ENCODE measurements around the gene CLDN18.
A peak's percentile ranks its signal among the peaks of the same experiment; 100 is the strongest.

CLDN18 gene

GRCh38 chr3:138009476-138010272 is at the start of gene CLDN18:
Gene CLDN18, plus strand, starts transcription at chr3:138010165. Its CDS starts 61 bp downstream, at chr3:138010226.
- peak; percentile 11 for DNase-seq (ENCODE audit: low read depth, low spot score)

- DNase-seq (ENCODE audit: low read depth, low spot score), result no peak
Observed at GRCh38 chr3:137962251-137962650, 47.7 kb upstream of the CLDN18 start.

GRCh38 chr3:137963463-137963862 is 46.5 kb upstream of the CLDN18 start:
- DNase-seq (ENCODE audit: low read depth, low spot score), result no peak

GRCh38 chr3:137970914-137971831 is 38.8 kb upstream of the CLDN18 start:
- peak; percentile 91 for DNase-seq (ENCODE audit: low read depth, low spot score)

GRCh38 chr3:137972396-137972795 is 37.6 kb upstream of the CLDN18 start:
- no peak for DNase-seq (ENCODE audit: low read depth, low spot score)

GRCh38 chr3:137978328-137978727 is 31.6 kb upstream of the CLDN18 start:
- no peak for DNase-seq (ENCODE audit: low read depth, low spot score)

GRCh38 chr3:137987723-137988122 is 22.2 kb upstream of the CLDN18 start:
- DNase-seq (ENCODE audit: low read depth, low spot score), result no peak

- no peak for DNase-seq (ENCODE audit: low read depth, low spot score)
Observed at GRCh38 chr3:137988152-137988551, 21.8 kb upstream of the CLDN18 start.

- no peak for DNase-seq (ENCODE audit: low read depth, low spot score)
Observed at GRCh38 chr3:137988982-137989381, 21.0 kb upstream of the CLDN18 start.

- DNase-seq (ENCODE audit: low read depth, low spot score), result no peak
Observed at GRCh38 chr3:137990427-137990826, 19.5 kb upstream of the CLDN18 start.

GRCh38 chr3:137992592-137992991 is 17.4 kb upstream of the CLDN18 start:
- DNase-seq (ENCODE audit: low read depth, low spot score), result no peak

GRCh38 chr3:137998121-137999042 is 11.6 kb upstream of the CLDN18 start:
- no peak for DNase-seq (ENCODE audit: low read depth, low spot score)

- DNase-seq (ENCODE audit: low read depth, low spot score), result no peak
Observed at GRCh38 chr3:138003069-138003468, 6.9 kb upstream of the CLDN18 start.

- no peak for DNase-seq (ENCODE audit: low read depth, low spot score)
Observed at GRCh38 chr3:138005627-138006026, 4.3 kb upstream of the CLDN18 start.

GRCh38 chr3:138007898-138008297 is 2.1 kb upstream of the CLDN18 start:
- no peak for DNase-seq (ENCODE audit: low read depth, low spot score)

GRCh38 chr3:138010273-138010590 is 267 bp downstream of the CLDN18 start:
- no peak for DNase-seq (ENCODE audit: low read depth, low spot score)

GRCh38 chr3:138011722-138012121 is 1.8 kb downstream of the CLDN18 start:
- no peak for DNase-seq (ENCODE audit: low read depth, low spot score)

GRCh38 chr3:138012526-138012925 is 2.6 kb downstream of the CLDN18 start:
- DNase-seq (ENCODE audit: low read depth, low spot score), result no peak

GRCh38 chr3:138016065-138016464 is 6.1 kb downstream of the CLDN18 start:
- DNase-seq (ENCODE audit: low read depth, low spot score), result no peak

- no peak for DNase-seq (ENCODE audit: low read depth, low spot score)
Observed at GRCh38 chr3:138019281-138020069, 9.5 kb downstream of the CLDN18 start.

GRCh38 chr3:138023754-138024153 is 13.8 kb downstream of the CLDN18 start:
- no peak for DNase-seq (ENCODE audit: low read depth, low spot score)
